WTC11 (cell line): Measurements from ENCODE around the gene SLC38A8. TPM values are rescaled to one million over a fixed set of nuclear protein-coding genes. Genes with fewer than 3 reads are reported as not detected.

Experiments
- ATAC-seq: fragments of 200-7000 bp; cut with Tn5 transposase; 2 replicates; pipeline ENCODE4 v1.10.0; 2021; ENCODE audit warnings: mild to moderate bottlenecking, moderate library complexity
- CTCF ChIA-PET: fragments of 300-600 bp; sonication (Branson Sonifier 250); formaldehyde crosslinking; loops from one replicate; lab custom pipeline; 2021; ENCODE audit warnings: antibody characterized with exemption; lab: Charles Lee
- POLR2A ChIA-PET: fragments of 350-600 bp; sonication (Branson Sonifier 250); formaldehyde crosslinking; loops from one replicate; lab custom pipeline; 2021; ENCODE audit warnings: antibody characterized with exemption; lab: Charles Lee
- DNase-seq: peaks from one replicate; pipeline ENCODE4 v3.0.0; 2021; ENCODE audit warnings: low spot score
- H3K27ac Mint-ChIP-seq: 2 replicates; pipeline ENCODE4 v1.8.0; 2021; ENCODE audit warnings: mixed read lengths
- H3K27me3 Mint-ChIP-seq: 2 replicates; pipeline ENCODE4 v1.8.0; 2021; ENCODE audit warnings: low read depth, mild to moderate bottlenecking, moderate library complexity, mixed read lengths
- H3K36me3 Mint-ChIP-seq: 2 replicates; pipeline ENCODE4 v1.8.0; 2021; ENCODE audit warnings: mixed read lengths
- H3K4me1 Mint-ChIP-seq: 2 replicates; pipeline ENCODE4 v1.8.0; 2022; ENCODE audit warnings: mixed read lengths
- H3K4me3 Mint-ChIP-seq: 2 replicates; pipeline ENCODE4 v1.8.0; 2021; ENCODE audit warnings: mild to moderate bottlenecking, moderate library complexity, mixed read lengths
- H3K9me3 Mint-ChIP-seq: 2 replicates; pipeline ENCODE4 v1.8.0; 2021; ENCODE audit warnings: mixed read lengths
- GRHL2 ChIP-seq: fragments of 250-450 bp; sonication (Bioruptor Pico); IDR thresholded peaks from 2 replicates; pipeline ENCODE4 v1.8.0; 2022; ENCODE audit warnings: mild to moderate bottlenecking, moderate library complexity; ENCODE audit not compliant: insufficient replicate concordance, severe bottlenecking
- SOX15 ChIP-seq: fragments of 250-450 bp; sonication (Bioruptor Pico); IDR thresholded peaks from 2 replicates; pipeline ENCODE4 v1.9.0; 2021; ENCODE audit warnings: mild to moderate bottlenecking
- ZNF263 ChIP-seq: sonication (generic); formaldehyde crosslinking; IDR thresholded peaks from 2 replicates; pipeline ENCODE4 v1.8.1; 2022; ENCODE audit warnings: low read depth, mild to moderate bottlenecking, moderate library complexity, missing genetic modification reagents
- ZNF317 ChIP-seq: sonication (generic); formaldehyde crosslinking; IDR thresholded peaks from 2 replicates; pipeline ENCODE4 v1.8.1; 2023; ENCODE audit warnings: low read depth, mild to moderate bottlenecking, moderate library complexity, missing genetic modification reagents, borderline replicate concordance
- total RNA-seq: library from RNA; stranded (reverse); gene quantifications from 3 replicates; pipeline ENCODE4 v1.2.3, GENCODE V29; 2021
- TF ChIP-seq, protein P1 (sequence below): sonication (generic); formaldehyde crosslinking; IDR thresholded peaks from 2 replicates; pipeline ENCODE4 v1.8.1; 2023; ENCODE audit warnings: mild to moderate bottlenecking, moderate library complexity, missing genetic modification reagents
- TF ChIP-seq, protein P2 (sequence below): sonication (generic); formaldehyde crosslinking; IDR thresholded peaks from 2 replicates; pipeline ENCODE4 v1.8.1; 2023; ENCODE audit warnings: mild to moderate bottlenecking, missing genetic modification reagents, borderline replicate concordance
- TF ChIP-seq, protein P3 (sequence below): fragments of 250-450 bp; sonication (Bioruptor Pico); IDR thresholded peaks from 2 replicates; pipeline ENCODE4 v1.9.0; 2021; ENCODE audit warnings: mild to moderate bottlenecking, borderline replicate concordance
- TF ChIP-seq, protein P4 (sequence below): sonication (generic); formaldehyde crosslinking; IDR thresholded peaks from 2 replicates; pipeline ENCODE4 v1.8.1; 2023; ENCODE audit warnings: mild to moderate bottlenecking, missing genetic modification reagents

Gene SLC38A8
- total RNA-seq, 1 experiment from 2014 or later = not detected

DNA sequence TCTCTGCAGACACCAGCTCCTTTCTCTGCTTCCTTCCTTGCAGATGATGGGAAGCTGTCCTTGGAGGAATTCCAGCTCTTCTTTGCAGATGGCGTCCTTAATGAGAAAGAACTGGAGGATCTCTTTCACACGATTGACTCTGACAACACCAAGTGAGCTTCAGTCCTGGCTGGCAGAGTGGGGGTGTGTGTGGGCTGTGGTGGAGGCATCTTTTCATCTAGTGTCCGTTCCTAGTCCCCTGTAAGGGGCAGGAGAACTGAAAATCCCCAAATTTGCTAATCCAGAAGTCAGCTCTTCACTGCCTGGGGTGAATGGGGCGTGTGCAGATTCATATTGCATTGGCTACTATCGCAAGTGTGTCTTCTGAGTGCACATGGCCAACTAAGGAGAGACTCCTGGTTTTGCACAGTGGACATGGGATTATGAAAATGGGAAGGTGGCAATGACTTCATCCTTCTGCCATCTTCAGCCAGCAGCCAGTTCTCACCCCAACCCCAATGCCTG lies 64.1 kb downstream of the SLC38A8 start:
- H3K27ac Mint-ChIP-seq = no peak overlapping the region
- H3K4me3 Mint-ChIP-seq = no peak overlapping the region
- peaks cover 14% of the 10 kb centered on the region for H3K36me3 Mint-ChIP-seq
- peaks cover 23% of the 10 kb centered on the region for H3K9me3 Mint-ChIP-seq
- ATAC-seq = no peak
- H3K27me3 Mint-ChIP-seq = peaks cover 7% of the 10 kb centered on the region; the same call in 1 of the 2 replicates
- TF ChIP-seq GRHL2 (CRISPR knock-in tag) (no peak), ZNF263 (CRISPR knock-in tag) (no peak), SOX15 (CRISPR knock-in tag) (no peak)
- TF ChIP-seq, protein P1, sequence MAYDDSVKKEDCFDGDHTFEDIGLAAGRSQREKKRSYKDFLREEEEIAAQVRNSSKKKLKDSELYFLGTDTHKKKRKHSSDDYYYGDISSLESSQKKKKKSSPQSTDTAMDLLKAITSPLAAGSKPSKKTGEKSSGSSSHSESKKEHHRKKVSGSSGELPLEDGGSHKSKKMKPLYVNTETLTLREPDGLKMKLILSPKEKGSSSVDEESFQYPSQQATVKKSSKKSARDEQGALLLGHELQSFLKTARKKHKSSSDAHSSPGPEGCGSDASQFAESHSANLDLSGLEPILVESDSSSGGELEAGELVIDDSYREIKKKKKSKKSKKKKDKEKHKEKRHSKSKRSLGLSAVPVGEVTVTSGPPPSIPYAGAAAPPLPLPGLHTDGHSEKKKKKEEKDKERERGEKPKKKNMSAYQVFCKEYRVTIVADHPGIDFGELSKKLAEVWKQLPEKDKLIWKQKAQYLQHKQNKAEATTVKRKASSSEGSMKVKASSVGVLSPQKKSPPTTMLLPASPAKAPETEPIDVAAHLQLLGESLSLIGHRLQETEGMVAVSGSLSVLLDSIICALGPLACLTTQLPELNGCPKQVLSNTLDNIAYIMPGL = no peak
- TF ChIP-seq, protein P2, sequence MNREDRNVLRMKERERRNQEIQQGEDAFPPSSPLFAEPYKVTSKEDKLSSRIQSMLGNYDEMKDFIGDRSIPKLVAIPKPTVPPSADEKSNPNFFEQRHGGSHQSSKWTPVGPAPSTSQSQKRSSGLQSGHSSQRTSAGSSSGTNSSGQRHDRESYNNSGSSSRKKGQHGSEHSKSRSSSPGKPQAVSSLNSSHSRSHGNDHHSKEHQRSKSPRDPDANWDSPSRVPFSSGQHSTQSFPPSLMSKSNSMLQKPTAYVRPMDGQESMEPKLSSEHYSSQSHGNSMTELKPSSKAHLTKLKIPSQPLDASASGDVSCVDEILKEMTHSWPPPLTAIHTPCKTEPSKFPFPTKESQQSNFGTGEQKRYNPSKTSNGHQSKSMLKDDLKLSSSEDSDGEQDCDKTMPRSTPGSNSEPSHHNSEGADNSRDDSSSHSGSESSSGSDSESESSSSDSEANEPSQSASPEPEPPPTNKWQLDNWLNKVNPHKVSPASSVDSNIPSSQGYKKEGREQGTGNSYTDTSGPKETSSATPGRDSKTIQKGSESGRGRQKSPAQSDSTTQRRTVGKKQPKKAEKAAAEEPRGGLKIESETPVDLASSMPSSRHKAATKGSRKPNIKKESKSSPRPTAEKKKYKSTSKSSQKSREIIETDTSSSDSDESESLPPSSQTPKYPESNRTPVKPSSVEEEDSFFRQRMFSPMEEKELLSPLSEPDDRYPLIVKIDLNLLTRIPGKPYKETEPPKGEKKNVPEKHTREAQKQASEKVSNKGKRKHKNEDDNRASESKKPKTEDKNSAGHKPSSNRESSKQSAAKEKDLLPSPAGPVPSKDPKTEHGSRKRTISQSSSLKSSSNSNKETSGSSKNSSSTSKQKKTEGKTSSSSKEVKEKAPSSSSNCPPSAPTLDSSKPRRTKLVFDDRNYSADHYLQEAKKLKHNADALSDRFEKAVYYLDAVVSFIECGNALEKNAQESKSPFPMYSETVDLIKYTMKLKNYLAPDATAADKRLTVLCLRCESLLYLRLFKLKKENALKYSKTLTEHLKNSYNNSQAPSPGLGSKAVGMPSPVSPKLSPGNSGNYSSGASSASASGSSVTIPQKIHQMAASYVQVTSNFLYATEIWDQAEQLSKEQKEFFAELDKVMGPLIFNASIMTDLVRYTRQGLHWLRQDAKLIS (CRISPR knock-in tag) = no peak
- TF ChIP-seq, protein P3, sequence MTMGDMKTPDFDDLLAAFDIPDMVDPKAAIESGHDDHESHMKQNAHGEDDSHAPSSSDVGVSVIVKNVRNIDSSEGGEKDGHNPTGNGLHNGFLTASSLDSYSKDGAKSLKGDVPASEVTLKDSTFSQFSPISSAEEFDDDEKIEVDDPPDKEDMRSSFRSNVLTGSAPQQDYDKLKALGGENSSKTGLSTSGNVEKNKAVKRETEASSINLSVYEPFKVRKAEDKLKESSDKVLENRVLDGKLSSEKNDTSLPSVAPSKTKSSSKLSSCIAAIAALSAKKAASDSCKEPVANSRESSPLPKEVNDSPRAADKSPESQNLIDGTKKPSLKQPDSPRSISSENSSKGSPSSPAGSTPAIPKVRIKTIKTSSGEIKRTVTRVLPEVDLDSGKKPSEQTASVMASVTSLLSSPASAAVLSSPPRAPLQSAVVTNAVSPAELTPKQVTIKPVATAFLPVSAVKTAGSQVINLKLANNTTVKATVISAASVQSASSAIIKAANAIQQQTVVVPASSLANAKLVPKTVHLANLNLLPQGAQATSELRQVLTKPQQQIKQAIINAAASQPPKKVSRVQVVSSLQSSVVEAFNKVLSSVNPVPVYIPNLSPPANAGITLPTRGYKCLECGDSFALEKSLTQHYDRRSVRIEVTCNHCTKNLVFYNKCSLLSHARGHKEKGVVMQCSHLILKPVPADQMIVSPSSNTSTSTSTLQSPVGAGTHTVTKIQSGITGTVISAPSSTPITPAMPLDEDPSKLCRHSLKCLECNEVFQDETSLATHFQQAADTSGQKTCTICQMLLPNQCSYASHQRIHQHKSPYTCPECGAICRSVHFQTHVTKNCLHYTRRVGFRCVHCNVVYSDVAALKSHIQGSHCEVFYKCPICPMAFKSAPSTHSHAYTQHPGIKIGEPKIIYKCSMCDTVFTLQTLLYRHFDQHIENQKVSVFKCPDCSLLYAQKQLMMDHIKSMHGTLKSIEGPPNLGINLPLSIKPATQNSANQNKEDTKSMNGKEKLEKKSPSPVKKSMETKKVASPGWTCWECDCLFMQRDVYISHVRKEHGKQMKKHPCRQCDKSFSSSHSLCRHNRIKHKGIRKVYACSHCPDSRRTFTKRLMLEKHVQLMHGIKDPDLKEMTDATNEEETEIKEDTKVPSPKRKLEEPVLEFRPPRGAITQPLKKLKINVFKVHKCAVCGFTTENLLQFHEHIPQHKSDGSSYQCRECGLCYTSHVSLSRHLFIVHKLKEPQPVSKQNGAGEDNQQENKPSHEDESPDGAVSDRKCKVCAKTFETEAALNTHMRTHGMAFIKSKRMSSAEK (CRISPR knock-in tag) = no peak
- TF ChIP-seq, protein P4, sequence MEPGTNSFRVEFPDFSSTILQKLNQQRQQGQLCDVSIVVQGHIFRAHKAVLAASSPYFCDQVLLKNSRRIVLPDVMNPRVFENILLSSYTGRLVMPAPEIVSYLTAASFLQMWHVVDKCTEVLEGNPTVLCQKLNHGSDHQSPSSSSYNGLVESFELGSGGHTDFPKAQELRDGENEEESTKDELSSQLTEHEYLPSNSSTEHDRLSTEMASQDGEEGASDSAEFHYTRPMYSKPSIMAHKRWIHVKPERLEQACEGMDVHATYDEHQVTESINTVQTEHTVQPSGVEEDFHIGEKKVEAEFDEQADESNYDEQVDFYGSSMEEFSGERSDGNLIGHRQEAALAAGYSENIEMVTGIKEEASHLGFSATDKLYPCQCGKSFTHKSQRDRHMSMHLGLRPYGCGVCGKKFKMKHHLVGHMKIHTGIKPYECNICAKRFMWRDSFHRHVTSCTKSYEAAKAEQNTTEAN (CRISPR knock-in tag) = no peak
- TF ChIP-seq, all 79 proteins: peak for 0
- H3K4me1 Mint-ChIP-seq = no peaks in the 10 kb centered on the region
- ChIA-PET CTCF (interaction anchor here (1.7 kb wide), 1 partner anchor 22 kb away, joined by 5 read pairs; no protein-coding TSS in a partner anchor), POLR2A (no interaction called here)
- no peak for DNase-seq

DNA sequence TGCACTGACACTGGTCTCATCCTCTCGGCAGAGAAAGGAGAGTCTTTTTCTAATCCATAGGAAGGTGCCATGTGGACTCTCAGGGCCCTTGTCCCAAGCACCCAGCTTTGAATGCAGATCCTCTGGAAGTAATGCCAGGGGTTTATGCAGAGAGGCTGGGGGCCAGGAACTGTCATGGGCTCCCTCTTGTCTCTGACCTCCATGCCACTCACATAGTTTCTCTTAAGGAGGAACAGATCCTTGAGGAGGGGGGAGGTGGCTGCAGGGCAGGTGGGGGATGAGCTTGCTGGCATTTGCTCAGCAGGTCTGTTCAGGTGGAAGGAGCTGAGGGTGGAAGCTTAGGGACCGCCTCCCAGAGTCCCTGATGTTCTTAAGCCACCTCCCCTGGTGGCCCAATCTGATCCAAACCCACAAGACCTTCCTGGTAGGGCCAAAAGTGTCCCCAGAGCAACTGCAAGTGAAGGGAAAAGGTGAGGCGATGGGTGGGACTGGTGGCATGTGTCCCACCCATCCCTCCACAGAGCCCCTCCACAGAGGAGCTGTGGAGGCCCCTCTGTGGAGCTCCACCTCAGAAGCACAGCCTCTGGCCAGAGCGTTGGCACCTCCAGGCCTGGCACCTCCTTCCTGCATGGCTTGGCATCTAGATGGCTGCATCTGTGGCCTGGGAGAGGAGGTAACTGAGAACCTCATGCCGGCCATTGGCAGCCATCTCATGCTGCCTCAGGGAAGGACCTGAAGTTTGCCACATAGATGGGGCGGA lies 65.4 kb downstream of the SLC38A8 start:
- TF ChIP-seq ZNF317 (CRISPR knock-in tag) = no peak
- Mint-ChIP-seq H3K4me3 (no peak overlapping the region), H3K4me1 (no peaks in the 10 kb centered on the region), H3K36me3 (peaks cover 14% of the 10 kb centered on the region), H3K27ac (no peak overlapping the region), H3K27me3 (peaks cover 7% of the 10 kb centered on the region; the same call in 1 of the 2 replicates), H3K9me3 (peaks cover 23% of the 10 kb centered on the region)
- DNase-seq = no peak
- POLR2A ChIA-PET = no interaction called here
- CTCF ChIA-PET = interaction anchor here (0.7 to 1.7 kb wide), 3 partner anchors 21 to 37 kb away, joined by 3 to 5 read pairs (median 3); no protein-coding TSS in a partner anchor
- no peak for ATAC-seq
